ENCODE results near the gene AKAP6.

AKAP6 gene

GRCh38 chr14:32559048-32559447 lies 229.9 kb downstream of the AKAP6 start:
- Mint-ChIP-seq H3K27me3 (no peaks in the 10 kb centered on the region), H3K4me1 (ENCODE audit: low read depth in 2 of 2) (no peaks in the 10 kb centered on the region), H3K27ac (no peak overlapping the region), H3K4me3 (no peak overlapping the region), H3K36me3 (ENCODE audit: insufficient read depth) (no peaks in the 10 kb centered on the region), H3K9me3 (no peaks in the 10 kb centered on the region)
- no peak for ATAC-seq (replicated peaks)
- no peak for DNase-seq

DNA sequence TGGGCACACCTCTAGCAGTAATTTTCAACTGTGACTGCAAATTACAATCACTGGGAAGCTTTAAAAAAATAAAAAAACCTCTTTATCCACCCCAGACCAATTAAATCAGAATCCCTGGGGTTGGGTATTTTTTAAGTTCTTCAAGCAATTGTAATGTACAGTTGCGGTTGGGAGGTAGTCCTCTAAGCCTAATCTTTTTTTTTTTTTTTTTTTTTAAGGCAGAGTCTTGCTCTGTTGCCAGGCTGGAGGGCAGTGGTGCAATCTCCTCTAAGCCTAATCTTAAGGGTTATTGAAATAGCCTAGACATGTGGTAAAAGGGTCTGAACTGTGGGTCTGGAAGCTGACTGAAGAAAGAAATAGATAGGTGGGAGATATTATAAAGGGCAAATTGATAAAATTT lies 230.5 kb downstream of the AKAP6 start:
- no peak for DNase-seq
- ATAC-seq (replicated peaks), result no peak
- Mint-ChIP-seq H3K36me3 (ENCODE audit: insufficient read depth) (no peaks in the 10 kb centered on the region), H3K4me1 (ENCODE audit: low read depth in 2 of 2) (peaks cover 0 to 3% of the 10 kb centered on the region in 2 donors), H3K4me3 (no peak overlapping the region), H3K27ac (no peak overlapping the region), H3K9me3 (no peaks in the 10 kb centered on the region), H3K27me3 (no peaks in the 10 kb centered on the region)

DNA sequence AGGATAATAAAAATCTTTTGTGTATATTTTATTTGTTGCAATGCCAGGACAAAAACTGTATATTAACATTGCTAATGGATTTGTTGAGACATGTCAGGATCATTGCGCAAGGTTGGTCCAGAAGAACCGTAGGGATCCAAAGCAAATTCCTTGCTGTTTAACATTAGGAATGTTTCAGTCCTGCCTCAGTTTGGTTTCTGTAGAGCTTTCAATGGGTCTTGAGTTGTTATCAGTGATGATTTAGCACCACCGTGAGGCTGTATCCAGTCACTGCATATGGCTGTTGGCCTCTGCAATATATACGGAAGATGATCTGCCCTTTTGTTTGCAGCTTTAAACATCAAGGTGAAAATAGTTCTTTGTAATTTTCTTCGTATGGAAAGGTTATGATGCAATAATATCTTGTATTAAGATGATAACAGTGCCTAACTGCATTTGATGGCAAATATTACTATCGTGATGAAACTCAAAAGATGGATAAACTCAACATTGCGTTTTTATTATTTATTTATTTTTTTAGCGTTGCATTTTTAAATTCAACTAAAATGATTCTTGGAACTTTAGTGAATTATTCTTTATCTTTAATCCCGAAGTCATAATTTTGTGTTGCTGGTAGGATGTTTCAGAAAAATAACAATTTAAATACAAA lies 231.2 kb downstream of the AKAP6 start:
- no peak for ATAC-seq (replicated peaks)
- Mint-ChIP-seq H3K9me3 (no peaks in the 10 kb centered on the region), H3K36me3 (ENCODE audit: insufficient read depth) (no peaks in the 10 kb centered on the region), H3K27me3 (no peaks in the 10 kb centered on the region), H3K27ac (no peak overlapping the region), H3K4me3 (no peak overlapping the region), H3K4me1 (ENCODE audit: low read depth in 2 of 2) (peaks cover 0 to 5% of the 10 kb centered on the region in 2 donors)
- no peak for DNase-seq

GRCh38 chr14:32561520-32561919 lies 232.4 kb downstream of the AKAP6 start:
- DNase-seq, result no peak

GRCh38 chr14:32564596-32564995 lies 235.5 kb downstream of the AKAP6 start:
- Mint-ChIP-seq H3K4me1 (ENCODE audit: low read depth in 2 of 2) (peaks cover 0 to 5% of the 10 kb centered on the region in 2 donors), H3K4me3 (no peak overlapping the region), H3K27me3 (no peaks in the 10 kb centered on the region), H3K36me3 (ENCODE audit: insufficient read depth) (no peaks in the 10 kb centered on the region), H3K27ac (no peak overlapping the region), H3K9me3 (peaks cover 0 to 2% of the 10 kb centered on the region in 2 donors)
- DNase-seq, result no peak
- ATAC-seq (replicated peaks), result no peak

More at GRCh38 chr14:32561520-32561919, 232.4 kb downstream of the AKAP6 start:
- no peak overlapping the region for H3K27ac Mint-ChIP-seq
- no peaks in the 10 kb centered on the region for H3K9me3 Mint-ChIP-seq
- no peaks in the 10 kb centered on the region for H3K27me3 Mint-ChIP-seq
- ATAC-seq (replicated peaks), result no peak
- peaks cover 0 to 5% of the 10 kb centered on the region in 2 donors for H3K4me1 Mint-ChIP-seq (ENCODE audit: low read depth in 2 of 2)
- no peak overlapping the region for H3K4me3 Mint-ChIP-seq
- H3K36me3 Mint-ChIP-seq (ENCODE audit: insufficient read depth), result no peaks in the 10 kb centered on the region

DNA sequence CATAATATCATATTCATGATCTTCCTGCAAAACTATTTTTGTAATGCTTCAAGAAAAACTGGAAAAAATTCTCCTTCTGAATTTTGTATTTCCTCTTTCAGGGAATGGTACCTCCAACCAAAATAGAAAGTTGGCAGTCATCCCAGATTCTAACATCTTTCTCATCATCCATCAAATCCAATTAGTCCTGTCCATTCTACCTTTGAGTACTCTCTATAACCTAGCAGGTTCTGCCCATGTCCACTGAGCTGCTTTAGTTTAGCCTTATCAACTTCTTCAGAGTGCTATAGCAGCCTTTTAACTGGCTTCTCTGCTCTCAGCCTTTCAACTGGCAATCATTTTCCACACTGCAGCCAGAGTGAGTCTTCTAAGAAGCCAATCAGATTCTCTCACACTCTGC lies 236.2 kb downstream of the AKAP6 start:
- H3K36me3 Mint-ChIP-seq (ENCODE audit: insufficient read depth), result no peaks in the 10 kb centered on the region
- no peak overlapping the region for H3K4me3 Mint-ChIP-seq
- H3K4me1 Mint-ChIP-seq (ENCODE audit: low read depth in 2 of 2), result peaks cover 0 to 5% of the 10 kb centered on the region in 2 donors
- DNase-seq, result no peak
- no peak overlapping the region for H3K27ac Mint-ChIP-seq
- peaks cover 0 to 2% of the 10 kb centered on the region in 2 donors for H3K9me3 Mint-ChIP-seq
- no peak for ATAC-seq (replicated peaks)
- H3K27me3 Mint-ChIP-seq, result no peaks in the 10 kb centered on the region

GRCh38 chr14:32567543-32568384 lies 238.7 kb downstream of the AKAP6 start:
- DNase-seq (no peak), ATAC-seq (replicated peaks) (no peak)
- no peak overlapping the region for H3K4me3 Mint-ChIP-seq
- H3K27me3 Mint-ChIP-seq, result no peaks in the 10 kb centered on the region
- no peaks in the 10 kb centered on the region for H3K36me3 Mint-ChIP-seq (ENCODE audit: insufficient read depth)
- H3K27ac Mint-ChIP-seq, result no peak overlapping the region
- H3K9me3 Mint-ChIP-seq, result peaks cover 0 to 2% of the 10 kb centered on the region in 2 donors
- H3K4me1 Mint-ChIP-seq (ENCODE audit: low read depth in 2 of 2), result peaks cover 0 to 5% of the 10 kb centered on the region in 2 donors

- H3K27me3 Mint-ChIP-seq, result no peaks in the 10 kb centered on the region
- peaks cover 0 to 2% of the 10 kb centered on the region in 2 donors for H3K9me3 Mint-ChIP-seq
- H3K4me3 Mint-ChIP-seq, result no peak overlapping the region
- H3K27ac Mint-ChIP-seq, result no peak overlapping the region
- no peaks in the 10 kb centered on the region for H3K36me3 Mint-ChIP-seq (ENCODE audit: insufficient read depth)
- no peak for ATAC-seq (replicated peaks)
- DNase-seq, result no peak
- H3K4me1 Mint-ChIP-seq (ENCODE audit: low read depth in 2 of 2), result no peaks in the 10 kb centered on the region
Observed at GRCh38 chr14:32571551-32571950, 242.5 kb downstream of the AKAP6 start.

DNA sequence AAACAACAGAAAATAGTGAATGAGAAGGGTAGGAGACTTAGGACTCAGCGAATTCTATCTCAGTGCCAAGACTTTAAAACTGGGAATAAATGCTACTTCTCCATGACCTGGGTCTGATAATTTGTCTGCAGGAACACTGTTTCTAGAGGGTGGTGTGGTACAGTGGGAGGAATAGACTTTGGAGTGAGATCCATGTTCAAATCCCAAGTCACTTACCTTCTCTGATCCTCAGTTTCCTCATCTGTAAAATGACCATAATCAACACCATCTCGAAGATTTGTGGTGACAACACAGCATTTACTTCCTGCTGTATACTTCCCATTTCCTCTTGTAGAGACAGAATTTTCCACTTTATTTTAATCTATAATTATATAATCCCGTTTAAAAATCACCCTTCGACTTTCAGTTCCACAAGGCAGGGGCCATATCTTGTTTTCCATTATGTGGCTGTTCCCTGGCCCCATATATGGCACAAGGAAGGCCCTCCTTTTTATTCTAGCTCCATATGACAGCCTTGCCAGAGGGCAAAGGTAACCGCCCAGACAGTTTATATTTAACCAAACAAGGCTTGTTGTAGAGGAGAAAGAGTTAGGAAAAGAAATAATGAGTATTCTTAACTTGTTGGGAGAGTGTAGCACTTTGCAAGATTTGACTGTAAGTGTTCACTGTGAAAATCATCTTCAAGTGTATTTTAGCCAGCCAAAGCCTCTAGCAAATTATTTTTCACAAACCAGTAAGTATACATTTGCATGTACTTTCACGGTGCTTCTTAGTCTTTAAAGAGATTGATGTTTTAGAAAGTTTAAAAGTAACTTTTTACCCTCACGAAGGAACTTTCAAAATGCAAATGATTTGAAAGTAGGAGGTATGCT lies 243.1 kb downstream of the AKAP6 start:
- DNase-seq (no peak), ATAC-seq (replicated peaks) (no peak)
- H3K27me3 Mint-ChIP-seq, result no peaks in the 10 kb centered on the region
- no peak overlapping the region for H3K27ac Mint-ChIP-seq
- peaks cover 0 to 2% of the 10 kb centered on the region in 2 donors for H3K9me3 Mint-ChIP-seq
- H3K4me3 Mint-ChIP-seq, result no peak overlapping the region
- H3K36me3 Mint-ChIP-seq (ENCODE audit: insufficient read depth), result no peaks in the 10 kb centered on the region
- no peaks in the 10 kb centered on the region for H3K4me1 Mint-ChIP-seq (ENCODE audit: low read depth in 2 of 2)

GRCh38 chr14:32572867-32573150 lies 243.7 kb downstream of the AKAP6 start:
- H3K9me3 Mint-ChIP-seq, result peaks cover 0 to 2% of the 10 kb centered on the region in 2 donors
- ATAC-seq (replicated peaks), result no peak
- no peaks in the 10 kb centered on the region for H3K27me3 Mint-ChIP-seq
- H3K4me1 Mint-ChIP-seq (ENCODE audit: low read depth in 2 of 2), result no peaks in the 10 kb centered on the region
- no peaks in the 10 kb centered on the region for H3K36me3 Mint-ChIP-seq (ENCODE audit: insufficient read depth)
- no peak overlapping the region for H3K4me3 Mint-ChIP-seq
- DNase-seq, result no peak
- no peak overlapping the region for H3K27ac Mint-ChIP-seq

DNA sequence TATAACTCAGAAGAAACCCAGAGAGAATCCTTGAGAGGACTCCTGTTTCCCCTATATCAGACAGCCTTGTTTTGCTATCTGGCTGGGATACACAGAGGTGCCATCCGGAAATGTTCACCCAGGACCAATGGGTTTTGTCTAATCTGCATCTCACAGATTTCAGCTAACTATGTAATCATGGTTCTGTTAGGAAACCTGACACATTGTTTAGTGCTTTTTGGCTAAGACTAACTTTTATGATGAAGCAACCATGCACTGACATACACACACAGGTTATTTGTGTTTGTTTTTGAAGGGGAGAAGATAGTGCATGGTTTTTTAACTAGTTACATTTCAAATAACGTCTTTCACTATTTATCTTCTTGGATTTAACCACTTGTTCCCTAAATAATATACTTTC lies 245.2 kb downstream of the AKAP6 start:
- H3K9me3 Mint-ChIP-seq, result peaks cover 0 to 1% of the 10 kb centered on the region in 2 donors
- H3K4me3 Mint-ChIP-seq, result no peak overlapping the region
- no peaks in the 10 kb centered on the region for H3K4me1 Mint-ChIP-seq (ENCODE audit: low read depth in 2 of 2)
- ATAC-seq (replicated peaks), result no peak
- DNase-seq, result no peak
- no peaks in the 10 kb centered on the region for H3K27me3 Mint-ChIP-seq
- no peak overlapping the region for H3K27ac Mint-ChIP-seq
- H3K36me3 Mint-ChIP-seq (ENCODE audit: insufficient read depth), result no peaks in the 10 kb centered on the region

DNA sequence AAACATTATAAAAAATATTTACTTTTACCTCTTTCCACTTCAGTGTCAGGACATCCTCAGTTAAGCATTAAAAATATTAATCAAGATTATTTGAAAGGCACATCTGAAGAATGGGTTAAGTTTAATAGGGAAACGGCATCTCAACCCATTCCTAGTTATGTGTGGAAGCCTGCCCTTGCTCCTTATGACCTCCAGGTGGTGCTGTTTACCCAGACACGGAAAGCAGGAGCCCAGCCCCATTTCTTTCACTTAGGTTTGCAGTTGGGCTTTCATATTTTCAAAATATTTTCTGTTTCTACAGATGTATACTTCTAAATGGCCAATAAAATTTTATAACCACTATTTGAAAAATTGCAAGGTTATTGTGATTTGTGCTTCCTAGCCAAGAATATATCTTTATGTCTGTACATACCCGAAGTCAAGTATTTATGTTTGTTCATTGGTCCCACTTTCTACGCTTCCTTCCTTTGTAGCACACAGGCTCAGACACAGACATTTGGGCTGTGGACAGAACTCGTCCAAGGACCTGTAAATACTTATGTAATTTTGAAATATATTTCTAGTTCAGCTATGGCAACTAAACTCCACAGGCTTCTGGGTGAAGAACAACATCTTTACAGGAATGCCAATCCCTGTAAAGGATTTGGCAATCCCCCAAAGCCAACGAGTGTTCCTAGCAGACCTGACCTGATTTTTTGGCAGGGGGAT lies 247.1 kb downstream of the AKAP6 start:
- DNase-seq, result peak in 2 of 3 experiments; percentile 2 to 4
- Mint-ChIP-seq H3K36me3 (ENCODE audit: insufficient read depth) (no peaks in the 10 kb centered on the region), H3K4me3 (no peak overlapping the region), H3K4me1 (ENCODE audit: low read depth in 2 of 2) (no peaks in the 10 kb centered on the region), H3K9me3 (no peaks in the 10 kb centered on the region), H3K27ac (no peak overlapping the region), H3K27me3 (no peaks in the 10 kb centered on the region)
- no peak for ATAC-seq (replicated peaks)

GRCh38 chr14:32576977-32577376 lies 247.9 kb downstream of the AKAP6 start:
- Mint-ChIP-seq H3K9me3 (no peaks in the 10 kb centered on the region), H3K27ac (no peak overlapping the region), H3K36me3 (ENCODE audit: insufficient read depth) (no peaks in the 10 kb centered on the region), H3K4me1 (ENCODE audit: low read depth in 2 of 2) (no peaks in the 10 kb centered on the region), H3K4me3 (no peak overlapping the region), H3K27me3 (no peaks in the 10 kb centered on the region)
- ATAC-seq (replicated peaks) (no peak), DNase-seq (no peak)
